Measurements from ENCODE around the gene ABCC4. TPM values are rescaled to one million over a fixed set of nuclear protein-coding genes. Genes with fewer than 3 reads are reported as not detected.

Gene ABCC4
- total and polyA plus RNA-seq, 2 donors (not counting 1 experiment from before 2014, with no cell fraction given) = 35.2 to 98.8 TPM

DNA sequence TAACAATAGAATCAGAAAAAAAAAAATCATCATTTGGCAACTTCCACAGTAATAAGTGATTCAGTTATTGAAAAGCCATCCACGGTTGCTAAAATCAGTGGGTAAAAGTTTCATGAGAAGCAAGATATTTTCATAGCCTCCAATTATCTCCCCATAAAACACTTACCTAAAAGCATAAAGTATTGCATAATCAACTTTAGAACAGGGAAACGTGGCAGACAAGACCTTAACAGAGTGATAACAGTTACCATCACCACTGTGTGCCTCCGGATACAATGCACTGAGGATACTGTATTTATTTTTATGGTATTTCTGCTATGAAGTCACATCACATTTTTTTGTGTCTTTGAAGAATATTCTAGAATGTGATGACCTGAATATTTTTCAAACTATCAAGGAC is 37.0 kb downstream of the ABCC4 start:
- Histone ChIP-seq H3K9me3 (ENCODE audit: control insufficient read depth, insufficient read depth, low read depth, low read length) (no peaks in the 10 kb centered on the region), H3K27ac (ENCODE audit: insufficient read depth, low read length) (no peak overlapping the region), H3K9ac (ENCODE audit: insufficient read depth, low read length) (no peak overlapping the region), H3K4me2 (ENCODE audit: extremely low read depth, insufficient read depth, low read length) (no peak overlapping the region), H3K4me1 (ENCODE audit: control insufficient read depth, extremely low read depth, insufficient read depth, low read length) (peaks cover 18% of the 10 kb centered on the region), H3K79me2 (ENCODE audit: control insufficient read depth, insufficient read depth, low read length) (peaks cover 8% of the 10 kb centered on the region), H4K20me1 (ENCODE audit: control insufficient read depth, extremely low read depth, insufficient read depth, low read length) (no peaks in the 10 kb centered on the region), H3K27me3 (ENCODE audit: control insufficient read depth, insufficient read depth, low read length) (no peaks in the 10 kb centered on the region), H2AFZ (ENCODE audit: low read length) (no peak overlapping the region), H3K36me3 (ENCODE audit: control insufficient read depth, insufficient read depth, low read length) (peaks cover 5% of the 10 kb centered on the region), H3K4me3 (replicated peaks in 1 of 4; ENCODE audit: control extremely low read depth in 1 of 4, insufficient read depth in 1 of 4, low read depth in 3 of 4, low read length in 4 of 4) (no peak overlapping the region)
- TF ChIP-seq, protein P1, sequence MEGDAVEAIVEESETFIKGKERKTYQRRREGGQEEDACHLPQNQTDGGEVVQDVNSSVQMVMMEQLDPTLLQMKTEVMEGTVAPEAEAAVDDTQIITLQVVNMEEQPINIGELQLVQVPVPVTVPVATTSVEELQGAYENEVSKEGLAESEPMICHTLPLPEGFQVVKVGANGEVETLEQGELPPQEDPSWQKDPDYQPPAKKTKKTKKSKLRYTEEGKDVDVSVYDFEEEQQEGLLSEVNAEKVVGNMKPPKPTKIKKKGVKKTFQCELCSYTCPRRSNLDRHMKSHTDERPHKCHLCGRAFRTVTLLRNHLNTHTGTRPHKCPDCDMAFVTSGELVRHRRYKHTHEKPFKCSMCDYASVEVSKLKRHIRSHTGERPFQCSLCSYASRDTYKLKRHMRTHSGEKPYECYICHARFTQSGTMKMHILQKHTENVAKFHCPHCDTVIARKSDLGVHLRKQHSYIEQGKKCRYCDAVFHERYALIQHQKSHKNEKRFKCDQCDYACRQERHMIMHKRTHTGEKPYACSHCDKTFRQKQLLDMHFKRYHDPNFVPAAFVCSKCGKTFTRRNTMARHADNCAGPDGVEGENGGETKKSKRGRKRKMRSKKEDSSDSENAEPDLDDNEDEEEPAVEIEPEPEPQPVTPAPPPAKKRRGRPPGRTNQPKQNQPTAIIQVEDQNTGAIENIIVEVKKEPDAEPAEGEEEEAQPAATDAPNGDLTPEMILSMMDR (conservative IDR thresholded peaks at IDR 0.05 in 1 of 2, IDR thresholded peaks at IDR 0.05 in 1 of 2; ENCODE audit: low read depth in 1 of 2, low read length in 2 of 2) = no peak
- no peak for TF ChIP-seq EZH2 (IDR thresholded peaks at IDR 0.05; ENCODE audit: low read length, missing control alignments)
- no peak for DNase-seq (ENCODE audit: low read depth in 2 of 2)

DNA sequence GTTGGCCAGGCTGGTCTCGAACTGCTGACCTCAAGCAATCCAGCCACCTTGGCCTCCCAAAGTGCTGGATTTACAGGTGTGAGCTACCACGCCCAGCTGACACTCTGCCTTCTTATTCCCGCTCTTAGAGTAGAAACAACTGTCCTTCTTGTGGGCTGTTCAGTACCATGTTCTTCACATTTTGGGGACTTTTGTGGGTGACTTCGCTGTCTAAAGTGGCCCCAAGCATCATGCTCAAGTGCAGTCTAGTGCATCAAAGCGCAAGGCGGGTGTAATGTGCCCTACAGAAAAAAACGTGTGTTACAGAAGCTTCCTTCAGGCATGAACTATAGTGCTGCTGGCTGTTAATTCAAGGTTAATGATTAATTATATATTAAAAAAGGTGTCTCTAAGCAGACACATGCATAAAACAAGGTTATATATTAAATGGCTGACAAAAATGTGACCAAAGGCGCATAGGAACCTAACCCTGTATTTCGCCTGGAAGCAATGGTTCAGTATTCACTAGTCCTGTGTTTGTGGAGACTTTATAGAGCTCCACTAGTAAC is 38.3 kb downstream of the ABCC4 start:
- no peak overlapping the region for H3K27ac ChIP-seq (ENCODE audit: insufficient read depth, low read length)
- no peaks in the 10 kb centered on the region for H3K9me3 ChIP-seq (ENCODE audit: control insufficient read depth, insufficient read depth, low read depth, low read length)
- H3K4me2 ChIP-seq (ENCODE audit: extremely low read depth, insufficient read depth, low read length) = no peak overlapping the region
- no peak overlapping the region for H3K9ac ChIP-seq (ENCODE audit: insufficient read depth, low read length)
- H4K20me1 ChIP-seq (ENCODE audit: control insufficient read depth, extremely low read depth, insufficient read depth, low read length) = no peaks in the 10 kb centered on the region
- H3K27me3 ChIP-seq (ENCODE audit: control insufficient read depth, insufficient read depth, low read length) = no peaks in the 10 kb centered on the region
- H3K79me2 ChIP-seq (ENCODE audit: control insufficient read depth, insufficient read depth, low read length) = peaks cover 8% of the 10 kb centered on the region
- no peak overlapping the region for H3K4me3 ChIP-seq (replicated peaks in 1 of 4; ENCODE audit: control extremely low read depth in 1 of 4, insufficient read depth in 1 of 4, low read depth in 3 of 4, low read length in 4 of 4)
- no peak overlapping the region for H2AFZ ChIP-seq (ENCODE audit: low read length)
- TF ChIP-seq EZH2 (IDR thresholded peaks at IDR 0.05; ENCODE audit: low read length, missing control alignments) = no peak
- TF ChIP-seq, protein P1 (conservative IDR thresholded peaks at IDR 0.05 in 1 of 2, IDR thresholded peaks at IDR 0.05 in 1 of 2; ENCODE audit: low read depth in 1 of 2, low read length in 2 of 2) = no peak
- H3K4me1 ChIP-seq (ENCODE audit: control insufficient read depth, extremely low read depth, insufficient read depth, low read length) = peaks cover 7% of the 10 kb centered on the region
- H3K36me3 ChIP-seq (ENCODE audit: control insufficient read depth, insufficient read depth, low read length) = peaks cover 5% of the 10 kb centered on the region
- no peak for DNase-seq (ENCODE audit: low read depth in 2 of 2)

DNA sequence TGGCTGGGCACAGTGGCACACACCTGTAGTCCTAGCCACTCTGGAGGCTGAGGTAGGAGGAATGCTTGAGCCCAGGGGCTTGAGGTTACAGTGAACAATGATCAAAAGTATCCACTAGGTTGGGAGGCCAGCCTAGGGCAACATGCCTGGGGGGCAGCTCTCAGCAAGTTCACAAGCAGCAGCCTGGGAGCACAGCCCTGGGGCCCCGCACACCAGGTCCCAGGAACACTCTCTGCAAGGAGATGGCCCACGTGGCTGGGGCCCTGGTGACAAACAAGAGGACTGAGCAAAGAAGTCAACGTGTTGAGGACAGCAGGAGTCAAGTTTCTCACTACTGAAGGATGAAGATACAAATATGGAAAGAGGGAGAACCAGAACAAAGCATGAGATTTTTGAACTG is 39.3 kb downstream of the ABCC4 start:
- Histone ChIP-seq H3K4me1 (ENCODE audit: control insufficient read depth, extremely low read depth, insufficient read depth, low read length) (peaks cover under 1% of the 10 kb centered on the region), H2AFZ (ENCODE audit: low read length) (no peak overlapping the region), H3K9me3 (ENCODE audit: control insufficient read depth, insufficient read depth, low read depth, low read length) (no peaks in the 10 kb centered on the region), H3K27me3 (ENCODE audit: control insufficient read depth, insufficient read depth, low read length) (no peaks in the 10 kb centered on the region), H3K9ac (ENCODE audit: insufficient read depth, low read length) (no peak overlapping the region), H4K20me1 (ENCODE audit: control insufficient read depth, extremely low read depth, insufficient read depth, low read length) (no peaks in the 10 kb centered on the region), H3K27ac (ENCODE audit: insufficient read depth, low read length) (no peak overlapping the region), H3K79me2 (ENCODE audit: control insufficient read depth, insufficient read depth, low read length) (peaks cover 8% of the 10 kb centered on the region), H3K36me3 (ENCODE audit: control insufficient read depth, insufficient read depth, low read length) (peaks cover 5% of the 10 kb centered on the region), H3K4me3 (replicated peaks in 1 of 4; ENCODE audit: control extremely low read depth in 1 of 4, insufficient read depth in 1 of 4, low read depth in 3 of 4, low read length in 4 of 4) (no peak overlapping the region), H3K4me2 (ENCODE audit: extremely low read depth, insufficient read depth, low read length) (no peak overlapping the region)
- TF ChIP-seq, protein P1 (conservative IDR thresholded peaks at IDR 0.05 in 1 of 2, IDR thresholded peaks at IDR 0.05 in 1 of 2; ENCODE audit: low read depth in 1 of 2, low read length in 2 of 2) = no peak
- no peak for TF ChIP-seq EZH2 (IDR thresholded peaks at IDR 0.05; ENCODE audit: low read length, missing control alignments)
- DNase-seq (ENCODE audit: low read depth in 2 of 2) = no peak
